ENCODE measurements around the gene EMC8.
"Not testable (repeated sequence)": the region's sequence is repeated elsewhere in the genome, so short reads cannot be mapped to it uniquely, and the experiment has no call there.

The EMC8 gene

DNA sequence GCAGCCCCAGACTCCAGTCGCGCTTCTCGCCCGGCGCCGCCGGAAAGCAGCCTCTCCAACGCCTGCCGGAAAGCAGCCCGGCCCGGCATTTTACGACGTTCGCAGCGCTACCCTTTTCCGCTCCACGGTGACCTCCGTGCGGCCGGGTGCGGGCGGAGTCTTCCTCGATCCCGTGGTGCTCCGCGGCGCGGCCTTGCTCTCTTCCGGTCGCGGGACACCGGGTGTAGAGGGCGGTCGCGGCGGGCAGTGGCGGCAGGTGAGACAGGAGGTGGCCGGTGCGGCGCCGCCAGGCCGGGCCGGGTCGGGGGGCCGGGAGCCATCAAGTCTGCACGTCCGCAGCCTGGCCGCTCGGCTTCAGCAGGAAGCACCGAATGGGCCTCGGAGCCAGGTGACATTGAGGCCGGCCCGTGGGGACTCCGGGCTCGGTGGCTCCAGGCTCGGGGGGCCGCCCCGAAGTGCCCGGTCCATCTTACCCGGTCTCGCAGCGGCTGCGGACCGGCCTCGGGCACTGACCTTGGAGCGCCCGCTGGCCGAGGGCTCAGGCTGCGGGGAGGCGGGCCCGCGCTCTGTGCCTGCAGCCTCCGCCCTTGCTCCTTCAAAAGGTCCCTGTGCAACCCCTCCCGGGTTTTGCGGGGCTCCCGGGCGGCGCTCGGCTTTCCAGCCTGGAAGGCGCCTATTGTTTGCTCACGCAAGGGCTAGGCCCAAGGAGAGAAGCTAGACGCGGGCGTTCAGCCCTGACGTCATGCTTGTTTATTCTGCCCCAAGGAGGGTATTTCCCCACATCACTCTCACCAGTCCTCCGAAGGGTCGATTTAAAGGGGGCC, at the start of gene EMC8, which contains the start of gene COX4I1:
Gene EMC8 (minus strand): TSS at position 48 of the 824 bp plus-strand sequence. CDS start 249 bp downstream, outside the sequence.
Gene COX4I1 (plus strand): TSS at position 199 of the 824 bp plus-strand sequence. CDS start 1,511 bp downstream, outside the sequence.
- DNase-seq, result peak; percentile 93

DNA sequence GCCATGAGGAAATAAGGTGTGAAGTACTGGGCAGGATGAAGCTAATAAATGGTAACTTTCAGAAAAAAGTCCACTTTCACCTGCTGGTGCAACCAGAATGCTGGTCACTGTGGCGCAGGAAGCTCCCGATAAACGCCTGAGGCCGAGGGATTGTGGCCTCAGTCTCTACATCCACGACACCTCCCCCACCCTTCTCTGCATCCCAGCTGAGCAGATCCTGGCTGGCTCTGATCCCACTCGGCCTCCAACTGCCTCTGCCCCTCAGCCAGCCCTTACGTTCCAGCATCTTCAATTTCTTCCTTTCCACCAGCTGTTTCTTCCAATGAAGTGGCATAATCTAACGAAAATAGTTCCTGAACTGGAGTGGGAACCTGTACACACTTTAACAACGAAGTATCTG, 49.6 kb upstream of the EMC8 start:
- no peak for DNase-seq

DNA sequence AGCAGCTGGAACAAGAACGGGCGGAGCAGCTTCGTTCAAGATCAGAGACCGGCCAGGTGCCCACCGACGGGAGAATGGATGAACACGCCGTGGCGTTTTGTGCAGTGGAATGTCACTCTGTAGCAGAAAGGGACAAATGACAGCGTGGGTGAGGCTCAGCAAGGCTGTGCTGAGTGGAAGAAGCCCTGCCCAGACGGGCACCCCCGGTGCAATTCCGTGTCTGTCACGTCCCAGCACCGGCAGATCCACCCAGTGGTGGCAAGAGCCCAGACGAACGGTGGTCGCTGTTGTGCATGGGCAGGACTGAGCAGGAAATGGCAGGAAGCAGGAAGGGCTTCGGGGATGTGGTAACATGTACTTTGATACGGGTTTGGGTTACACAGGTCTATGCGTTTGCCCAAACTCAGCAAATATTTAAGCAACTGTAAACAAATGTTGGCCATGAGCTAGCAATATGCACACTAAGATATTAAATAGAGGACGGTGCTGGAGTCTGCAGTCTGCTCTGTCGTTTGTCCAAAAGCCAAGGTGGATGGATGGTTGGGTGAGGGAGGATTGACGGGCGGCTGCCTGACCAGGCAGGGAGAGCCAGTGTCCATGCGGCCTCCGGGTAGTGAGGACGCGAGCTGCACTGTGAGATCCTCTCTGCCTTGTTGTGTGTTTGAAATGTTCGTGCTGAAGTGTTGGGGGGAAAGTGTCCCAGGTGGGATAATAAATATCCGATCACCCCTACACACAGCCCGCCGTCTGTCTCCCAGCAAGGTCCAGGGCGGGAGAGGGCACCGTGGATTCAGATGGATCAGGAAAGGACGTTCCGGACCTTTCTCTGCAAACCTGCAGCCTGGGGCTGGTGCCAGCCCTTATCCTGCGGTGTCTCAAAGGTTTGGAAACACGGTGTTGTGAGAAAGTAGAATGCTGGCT, 48.6 kb upstream of the EMC8 start:
- no peak for DNase-seq

DNA sequence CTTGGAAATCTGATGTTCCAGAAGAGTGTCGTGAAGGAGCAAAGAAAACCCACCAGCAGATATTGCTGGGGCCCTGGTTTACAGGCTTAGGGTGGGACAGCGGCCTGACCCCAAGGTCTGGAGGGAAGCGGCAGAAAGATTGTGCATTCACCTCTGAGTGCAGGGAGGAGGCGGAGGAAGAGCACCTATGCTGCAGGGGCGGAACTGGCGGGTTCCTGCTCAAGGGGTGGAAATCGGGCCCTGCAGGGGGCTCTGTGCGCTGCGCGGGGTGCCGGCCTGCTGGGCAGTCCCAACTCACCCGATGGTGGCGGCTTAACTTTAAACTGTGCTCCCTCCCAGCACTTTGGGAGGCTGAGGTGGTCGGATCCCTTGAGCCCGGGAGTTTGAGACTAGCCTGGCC, 47.7 kb upstream of the EMC8 start:
- no peak for DNase-seq

DNA sequence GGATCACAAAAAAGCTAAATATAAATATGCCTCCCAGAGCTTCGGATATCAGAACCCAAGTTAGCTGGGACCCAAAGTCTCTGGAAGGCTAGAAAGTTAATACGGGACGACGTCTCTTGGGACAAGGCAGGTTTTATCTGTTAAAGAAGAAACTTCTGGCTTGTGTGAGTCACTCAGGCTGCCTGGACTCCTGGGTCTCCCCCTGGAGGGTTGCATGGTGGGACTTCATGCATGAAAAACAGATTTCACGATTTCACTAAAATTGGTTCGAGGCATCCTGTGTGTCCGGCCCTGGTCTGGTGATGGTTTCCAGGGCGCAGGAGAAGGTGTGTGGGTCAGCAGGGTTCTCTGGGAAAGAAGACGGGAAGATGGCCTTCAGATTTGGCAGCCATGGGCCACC, 47.1 kb upstream of the EMC8 start:
- DNase-seq, result no peak

DNA sequence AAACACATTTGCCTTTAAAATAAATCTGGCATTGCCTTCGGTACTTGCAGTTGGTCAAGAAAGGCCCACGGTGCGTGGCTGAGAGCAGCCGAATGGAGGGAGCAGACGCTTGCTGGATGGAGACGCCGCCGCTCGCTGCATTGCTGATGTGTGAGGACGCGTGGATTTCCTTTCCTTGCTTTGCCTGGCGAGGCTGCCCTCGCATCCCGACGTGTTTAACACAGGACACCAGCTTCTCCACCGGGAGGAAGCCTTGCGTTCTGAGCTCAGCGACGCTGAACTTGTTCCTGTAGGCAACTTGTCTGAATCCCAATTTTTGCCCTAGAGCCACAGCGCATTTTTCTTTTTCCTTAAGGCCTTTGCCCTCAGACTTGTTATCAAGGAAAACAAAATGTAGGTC, 45.9 kb upstream of the EMC8 start:
- DNase-seq, result no peak

DNA sequence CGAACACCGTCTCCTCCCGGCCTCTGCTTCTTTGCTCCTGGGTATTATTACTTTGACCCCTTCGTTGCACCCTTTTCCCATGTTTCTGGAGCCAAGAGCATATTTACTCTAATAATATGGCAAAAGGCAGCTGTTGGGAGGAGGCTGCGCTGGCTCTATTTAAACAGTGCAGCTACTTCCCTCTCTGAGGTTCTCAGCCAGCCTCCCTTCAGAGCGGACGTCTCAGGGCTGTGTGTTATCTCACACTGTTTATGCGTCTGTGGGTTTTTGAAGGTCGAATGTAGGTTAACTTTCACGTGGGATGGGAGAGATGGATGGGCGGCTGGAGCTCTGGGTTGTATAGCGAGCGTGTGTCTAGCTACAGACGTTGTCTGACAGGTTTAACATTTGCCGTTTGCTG, 45.4 kb upstream of the EMC8 start:
- no peak for DNase-seq

DNA sequence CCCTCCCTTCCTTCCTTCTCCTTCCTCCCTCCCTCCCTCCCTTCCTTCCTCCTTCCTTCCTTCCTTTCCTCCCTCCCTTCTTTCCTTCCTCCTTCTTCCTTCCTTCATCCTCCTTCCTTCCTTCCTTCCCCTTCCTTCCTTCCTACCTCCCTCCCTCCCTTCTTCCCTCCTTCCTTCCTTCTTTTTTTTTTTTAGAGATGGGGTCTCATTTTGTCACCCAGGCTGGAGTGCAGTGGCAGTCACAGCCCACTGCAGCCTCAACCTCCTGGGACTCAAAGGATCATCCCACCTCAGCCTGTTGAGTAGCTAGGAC, 44.8 kb upstream of the EMC8 start:
- no peak for DNase-seq

DNA sequence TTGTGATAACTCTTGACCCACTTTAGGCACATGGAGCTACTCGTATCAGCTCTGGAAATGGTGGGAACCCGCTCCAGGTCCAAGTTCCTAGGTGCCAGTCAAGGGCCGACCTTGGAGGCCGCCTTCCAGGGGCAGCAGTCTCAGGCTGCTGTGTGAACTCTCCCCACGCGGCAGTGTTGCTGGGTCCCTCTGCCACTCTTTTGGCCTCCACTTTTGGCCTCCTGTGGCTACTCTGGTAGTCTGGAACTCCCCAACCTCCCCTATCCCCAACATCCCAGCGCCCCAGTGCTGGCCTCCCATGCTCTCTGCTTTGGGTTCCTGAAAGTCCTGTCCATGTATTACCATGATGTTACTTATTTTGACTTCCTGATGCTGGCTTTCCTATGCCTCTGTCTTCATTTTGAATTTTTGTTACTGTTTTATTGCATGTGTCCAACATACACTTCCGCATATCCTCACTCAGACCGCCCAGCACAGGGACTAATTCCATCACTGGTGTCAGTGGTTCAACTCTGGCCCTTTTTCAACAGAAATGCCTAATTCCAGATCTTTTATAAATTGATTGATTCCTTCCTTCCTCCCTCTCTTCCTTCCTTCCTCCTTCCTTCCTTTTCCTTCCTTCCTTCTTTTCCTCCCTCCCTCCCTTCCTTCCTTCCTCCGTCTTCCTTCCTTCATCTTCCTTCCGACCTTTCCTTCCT, 44.3 kb upstream of the EMC8 start:
- DNase-seq, result no peak

DNA sequence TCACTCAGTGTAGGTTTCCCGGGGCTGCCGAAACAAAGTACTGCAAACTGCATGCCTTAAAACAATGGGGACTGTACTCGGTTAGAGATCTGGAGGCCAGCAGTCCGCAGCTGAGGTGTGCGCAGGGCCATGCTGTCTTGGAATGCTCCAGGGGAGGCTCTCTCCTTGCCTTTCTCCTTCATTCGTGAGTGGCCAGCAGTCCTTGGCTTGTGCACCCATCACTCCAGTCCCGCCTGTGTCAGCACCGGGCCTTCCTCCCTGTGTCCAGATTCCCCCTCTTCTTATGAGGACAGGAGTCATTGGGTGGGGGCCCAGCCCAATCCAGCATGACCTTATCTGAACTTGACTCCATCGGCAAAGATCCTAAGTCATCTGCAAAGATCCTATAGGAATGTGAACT, 43.5 kb upstream of the EMC8 start:
- DNase-seq, result no peak

DNA sequence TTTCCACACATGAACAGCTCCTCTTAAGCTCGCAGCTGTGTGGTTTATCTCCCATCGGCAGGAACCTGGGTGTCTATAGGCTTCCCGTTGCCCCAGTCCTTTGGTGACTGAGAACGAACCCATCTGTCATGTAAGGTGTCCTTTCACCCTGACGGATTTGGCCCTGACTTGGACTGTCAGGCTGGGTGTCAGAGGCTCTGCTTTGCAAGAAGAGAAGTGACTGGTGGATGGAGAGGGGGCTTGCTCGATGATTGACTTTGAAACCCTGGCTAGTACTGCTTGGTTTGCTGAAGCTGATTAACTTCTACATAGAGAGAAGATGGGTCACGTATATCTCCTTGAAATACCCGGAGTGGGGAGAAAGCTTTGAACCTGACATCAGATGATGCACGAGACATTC, 43.1 kb upstream of the EMC8 start:
- DNase-seq, result no peak

DNA sequence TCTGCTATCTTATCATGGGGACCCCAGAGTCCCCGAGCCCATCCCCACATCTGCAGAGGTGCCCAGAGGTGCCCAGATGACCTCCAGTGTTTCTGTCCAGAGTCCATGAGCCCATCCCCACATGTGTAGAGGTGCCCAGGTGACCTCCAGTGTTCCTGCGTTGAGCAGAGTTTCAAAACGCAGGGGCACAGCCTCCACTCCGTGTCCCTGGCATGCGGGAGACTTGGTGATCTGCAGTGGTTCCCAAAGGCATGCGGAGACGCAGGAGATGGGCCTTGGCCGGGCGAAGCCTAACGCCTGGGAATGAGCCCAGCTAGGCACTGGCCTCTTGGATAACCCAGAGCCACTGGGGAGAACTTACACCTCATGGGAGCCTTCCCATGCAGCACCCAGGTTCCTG, 41.5 kb upstream of the EMC8 start:
- no peak for DNase-seq

DNA sequence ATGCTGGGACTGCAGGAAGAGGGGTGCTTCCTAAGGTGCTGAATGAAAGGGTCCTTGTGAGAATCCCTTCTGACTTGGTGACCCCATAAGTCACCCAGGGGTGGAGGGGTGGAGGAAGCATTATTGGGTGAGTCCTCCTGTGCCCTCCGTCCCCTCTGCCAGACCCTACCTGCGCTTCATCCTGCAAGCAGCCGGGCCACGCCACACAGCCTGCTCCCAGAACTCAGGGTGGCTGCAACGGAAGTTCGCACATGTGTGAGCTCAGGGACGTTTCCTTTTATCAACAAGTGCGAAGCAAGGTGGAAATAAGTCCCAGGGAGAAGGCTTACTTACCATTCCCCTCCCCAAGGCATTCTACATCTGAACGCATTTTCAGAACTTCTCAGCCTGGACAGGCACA, 41.1 kb upstream of the EMC8 start:
- no peak for DNase-seq

DNA sequence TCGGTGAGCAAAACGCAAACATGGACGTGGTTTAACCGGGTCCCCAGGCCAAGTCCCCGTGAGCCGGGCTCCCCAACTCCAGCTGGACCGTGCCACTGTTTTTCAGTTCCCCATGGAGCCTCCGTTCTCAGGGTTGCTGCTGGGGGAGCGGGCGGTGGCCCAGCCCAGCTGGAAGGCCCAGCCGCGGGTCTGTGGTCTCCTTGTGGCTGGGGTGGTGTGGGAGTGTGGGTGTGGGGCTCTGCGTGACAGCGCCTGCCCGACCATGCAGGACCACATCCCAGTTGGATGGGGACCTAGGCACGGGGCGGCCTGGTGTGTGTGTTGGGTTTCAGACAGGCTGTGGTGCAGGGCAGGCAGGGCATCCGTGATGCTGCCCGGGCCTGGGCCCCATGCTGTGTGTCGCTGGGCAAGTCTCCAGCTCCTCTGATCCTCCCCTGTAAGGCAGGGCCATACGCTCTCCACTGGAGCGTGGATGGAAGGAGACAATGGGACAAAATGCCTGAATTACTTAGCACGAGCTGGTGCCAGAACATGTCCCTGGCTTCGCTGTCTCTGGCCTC, 40.4 kb upstream of the EMC8 start:
- no peak for DNase-seq

DNA sequence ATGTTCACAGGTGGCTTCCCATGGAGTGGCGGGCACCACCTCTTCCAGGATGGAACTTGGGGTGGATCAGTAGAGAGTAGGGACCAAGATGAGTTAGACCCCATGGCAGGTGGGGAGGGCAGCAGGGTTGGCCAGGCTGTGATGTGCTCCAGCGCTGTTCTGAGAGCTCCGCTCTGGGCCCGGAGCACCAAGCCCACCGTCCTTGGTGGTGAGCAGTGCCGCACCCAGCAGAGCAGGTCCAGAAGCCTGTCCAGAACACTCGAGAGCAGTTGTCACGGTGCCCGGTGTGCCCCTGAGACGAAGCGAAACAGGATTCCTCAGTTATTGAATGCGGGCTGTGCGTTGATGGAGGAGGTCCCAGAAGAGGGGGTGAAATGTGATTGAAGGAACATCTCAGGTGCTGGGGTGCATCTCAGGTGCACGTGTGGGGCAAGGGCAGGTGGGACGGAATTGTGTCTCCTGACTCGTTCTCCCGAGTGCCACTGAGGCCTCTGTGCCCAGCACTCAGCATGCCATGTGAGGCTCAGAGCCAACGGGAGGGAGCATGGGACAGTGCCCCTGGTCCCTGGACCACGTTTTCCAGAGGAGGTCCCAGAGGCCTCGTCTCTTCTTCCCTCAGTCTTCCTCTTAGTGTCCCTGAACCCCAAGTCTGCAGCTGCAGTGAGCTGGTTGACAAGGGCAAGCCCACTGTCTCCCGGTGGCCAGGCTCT, 39.7 kb upstream of the EMC8 start:
- no peak for DNase-seq

DNA sequence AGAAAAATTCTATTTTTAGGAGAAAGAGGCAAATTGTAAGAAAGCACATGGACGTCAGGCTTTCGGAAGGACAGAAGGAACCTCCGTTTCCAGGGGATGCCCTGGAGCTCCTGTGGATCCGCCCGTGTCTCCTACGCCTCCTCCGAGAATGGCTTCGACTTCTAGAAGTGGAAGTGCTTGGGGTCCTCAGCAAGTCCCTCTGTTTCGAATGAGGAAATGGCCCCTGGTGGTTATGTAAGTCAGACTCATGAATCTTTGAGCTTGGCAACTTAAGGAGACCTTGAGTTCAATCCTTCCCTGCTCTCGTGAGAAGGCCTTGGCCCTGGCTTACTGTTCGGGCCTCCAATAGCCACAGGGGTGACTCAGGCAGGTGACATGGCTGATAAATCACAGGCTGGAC, 39.0 kb upstream of the EMC8 start:
- peak; percentile 5 to 24 for DNase-seq

DNA sequence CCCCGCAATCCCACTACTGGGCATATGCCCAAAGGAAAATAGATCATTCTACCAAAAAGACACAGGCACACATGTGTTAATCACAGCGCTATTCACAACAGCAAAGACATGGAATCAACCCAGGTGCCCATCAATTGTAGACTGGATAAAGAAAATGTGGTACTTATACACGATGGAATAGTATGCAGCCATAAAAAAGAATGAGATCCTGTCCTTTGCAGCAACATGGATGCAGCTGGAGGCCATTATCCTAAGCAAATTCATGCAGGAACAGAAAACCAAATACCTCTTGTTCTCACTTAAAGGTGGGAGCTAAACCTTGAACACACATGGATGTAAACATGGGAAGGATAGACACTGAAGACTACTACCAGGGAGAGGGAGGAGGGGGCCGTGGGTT, 38.3 kb upstream of the EMC8 start:
- DNase-seq, result not testable (repeated sequence)

DNA sequence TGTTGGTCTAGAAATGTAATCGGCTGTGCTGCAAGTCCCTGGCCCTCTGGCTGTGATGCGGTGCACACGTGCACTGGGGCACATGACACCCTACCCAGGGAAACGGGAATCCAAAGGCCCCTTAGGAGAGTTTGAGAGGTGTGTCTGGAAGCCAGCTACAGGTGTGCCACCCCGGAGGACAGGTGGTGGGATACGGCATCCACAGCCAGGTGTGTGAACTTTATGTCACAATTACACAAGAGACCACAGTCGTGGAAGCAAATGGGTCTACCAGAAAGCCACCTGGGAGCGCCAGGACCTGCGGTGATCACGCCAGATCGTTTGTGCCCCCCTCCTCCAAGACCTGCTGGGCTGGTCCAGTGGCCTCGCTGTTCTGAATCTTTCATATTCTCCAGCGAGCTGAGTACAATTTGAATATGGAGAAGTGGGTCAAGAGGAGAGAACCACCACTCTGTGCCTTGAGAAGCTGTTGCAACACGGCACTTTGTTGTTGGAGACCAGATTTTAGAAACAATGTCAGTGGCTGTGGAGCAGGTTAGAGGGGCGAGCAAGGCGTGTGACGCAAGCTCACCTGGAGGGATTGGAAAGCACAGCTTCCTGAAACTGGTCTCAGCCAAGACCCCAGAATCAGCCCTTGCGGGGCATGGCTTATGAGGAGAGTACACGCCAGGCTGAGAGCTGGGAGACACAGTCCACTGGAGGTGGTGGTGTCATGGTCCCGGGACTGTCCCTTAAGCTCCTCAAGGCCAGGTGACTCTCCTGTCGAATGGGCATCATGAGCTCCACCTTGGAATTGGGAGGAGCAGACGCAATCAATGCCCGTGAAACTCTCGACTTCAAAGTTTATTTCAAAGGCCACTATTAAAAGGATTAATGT, 37.6 kb upstream of the EMC8 start:
- DNase-seq, result no peak

DNA sequence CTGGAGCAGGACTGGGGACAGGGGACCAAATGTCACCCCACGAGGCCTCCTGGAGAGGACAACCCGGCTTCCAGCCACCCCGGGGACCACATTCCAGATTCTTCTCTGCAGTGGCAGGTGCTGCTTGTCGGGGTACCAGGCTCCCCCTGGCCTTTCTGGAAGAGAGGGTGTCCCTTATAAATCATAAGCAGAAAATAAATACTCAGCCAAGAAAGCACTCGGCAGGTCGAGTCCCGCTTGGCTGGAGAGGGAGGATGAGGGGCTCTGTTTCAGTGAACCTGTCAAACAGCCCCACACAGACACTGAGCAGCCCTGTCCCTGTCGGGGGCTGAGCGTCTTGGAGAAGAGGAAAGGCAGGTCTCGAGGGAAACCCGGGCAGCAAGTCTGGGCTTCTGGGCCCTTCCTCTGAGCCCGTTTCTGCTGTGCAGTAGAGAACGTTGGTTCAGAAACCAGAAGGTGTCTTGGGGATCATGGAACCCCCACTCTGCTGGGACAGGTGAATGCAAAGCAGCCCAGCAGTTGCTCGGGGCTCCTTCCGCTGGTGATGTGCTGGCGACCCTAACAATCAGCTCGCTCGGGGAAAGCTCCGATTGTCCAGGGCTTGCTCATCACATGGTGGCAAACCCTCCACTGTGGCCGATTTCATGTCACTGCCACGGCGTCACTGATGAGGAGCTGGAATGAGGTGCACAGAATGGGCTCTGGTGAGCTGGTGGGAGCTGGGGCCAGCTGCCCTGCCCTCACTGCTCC, 36.8 kb upstream of the EMC8 start:
- no peak for DNase-seq

DNA sequence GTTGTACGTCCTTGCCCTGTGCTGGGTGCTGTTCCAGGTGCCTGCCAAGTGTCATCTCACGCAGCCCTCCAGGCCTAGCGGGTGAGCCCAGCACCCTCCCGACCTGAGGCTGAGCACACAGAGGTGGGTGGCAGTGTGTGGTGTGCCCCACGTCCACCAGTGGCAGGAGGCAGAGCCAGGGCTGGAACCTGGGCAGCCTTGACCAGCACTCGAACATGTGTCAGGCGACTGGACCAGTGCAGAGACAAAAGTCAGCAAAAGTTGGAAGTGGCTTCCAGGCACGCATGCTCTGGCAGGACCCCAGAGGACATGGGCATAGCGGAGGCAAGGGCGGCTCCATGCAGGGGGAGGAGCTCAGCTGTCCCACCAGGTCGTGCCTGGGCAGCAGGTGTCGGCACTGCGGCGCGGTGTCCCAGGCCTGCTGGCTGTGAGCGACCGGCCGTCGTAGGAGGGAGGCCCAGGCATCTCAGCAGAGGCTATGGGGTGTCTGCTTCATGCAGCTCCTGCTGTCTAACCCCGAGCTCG, 35.9 kb upstream of the EMC8 start:
- DNase-seq, result no peak
